ENCODE data around the gene GLOD5. TPM values are rescaled to one million over a fixed set of nuclear protein-coding genes. Genes with fewer than 3 reads are reported as not detected.
A peak's percentile ranks its signal among the peaks of the same experiment; 100 is the strongest.

GLOD5 gene
- total and polyA plus RNA-seq, 5 experiments from 2014 or later, result not detected

GRCh38 chrX:48787505-48788443 lies 26.2 kb downstream of the GLOD5 start:
- DNase-seq (no peak), ATAC-seq (no peak)
- peaks cover 0 to 2% (median 0%) of the 10 kb centered on the region in 9 donors for H3K9me3 Mint-ChIP-seq
- H3K27ac Mint-ChIP-seq, result peak overlapping the region in 4 of 10 donors; percentile 16 to 95 (median 50)
- peaks cover 13 to 24% (median 16%) of the 10 kb centered on the region in 4 donors for H3K4me1 Mint-ChIP-seq
- H3K4me3 Mint-ChIP-seq, result peak overlapping the region in 1 of 10 donors; percentile 64
- POLR2A ChIA-PET, result no interaction called here
- no peaks in the 10 kb centered on the region for H3K36me3 Mint-ChIP-seq
- no peaks in the 10 kb centered on the region for H3K27me3 Mint-ChIP-seq

- Mint-ChIP-seq H3K36me3 (no peaks in the 10 kb centered on the region), H3K4me3 (peak overlapping the region in 5 of 10 donors; percentile 36 to 75 (median 64)), H3K9me3 (peaks cover 0 to 2% (median 0%) of the 10 kb centered on the region in 9 donors), H3K4me1 (peaks cover 13 to 24% (median 16%) of the 10 kb centered on the region in 4 donors), H3K27me3 (no peaks in the 10 kb centered on the region), H3K27ac (peak overlapping the region in 9 of 10 donors; percentile 37 to 95 (median 72))
- POLR2A ChIA-PET, result no interaction called here
- ATAC-seq, result peak in 1 of 2 donors; percentile 83
- DNase-seq, result peak in 2 of 10 donors; percentile 18 to 19
These were observed 28.0 kb downstream of the GLOD5 start for GRCh38 chrX:48789366-48790220.

DNA sequence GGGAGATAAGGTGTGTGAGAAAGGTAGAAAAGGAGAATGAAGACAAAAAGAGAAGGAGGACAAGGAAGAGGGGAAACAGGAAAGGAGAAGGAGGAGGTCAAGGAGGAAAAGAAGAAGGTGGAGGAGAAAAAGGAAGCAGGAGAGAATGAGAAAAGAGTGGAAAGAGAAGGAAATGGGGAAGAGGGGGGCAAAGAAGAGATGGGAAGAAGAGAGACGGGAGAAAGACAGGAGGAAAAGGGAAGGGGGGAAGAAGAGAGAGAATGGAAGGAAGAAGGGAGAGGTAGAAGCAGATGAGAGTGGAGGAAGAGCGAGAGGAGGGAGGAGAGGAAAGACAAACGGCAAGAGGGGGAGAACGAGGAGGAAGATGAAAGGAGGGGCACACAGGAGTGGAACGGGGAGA lies 28.9 kb downstream of the GLOD5 start:
- Mint-ChIP-seq H3K4me3 (no peak overlapping the region), H3K9me3 (peaks cover 0 to 2% (median 0%) of the 10 kb centered on the region in 9 donors)

DNA sequence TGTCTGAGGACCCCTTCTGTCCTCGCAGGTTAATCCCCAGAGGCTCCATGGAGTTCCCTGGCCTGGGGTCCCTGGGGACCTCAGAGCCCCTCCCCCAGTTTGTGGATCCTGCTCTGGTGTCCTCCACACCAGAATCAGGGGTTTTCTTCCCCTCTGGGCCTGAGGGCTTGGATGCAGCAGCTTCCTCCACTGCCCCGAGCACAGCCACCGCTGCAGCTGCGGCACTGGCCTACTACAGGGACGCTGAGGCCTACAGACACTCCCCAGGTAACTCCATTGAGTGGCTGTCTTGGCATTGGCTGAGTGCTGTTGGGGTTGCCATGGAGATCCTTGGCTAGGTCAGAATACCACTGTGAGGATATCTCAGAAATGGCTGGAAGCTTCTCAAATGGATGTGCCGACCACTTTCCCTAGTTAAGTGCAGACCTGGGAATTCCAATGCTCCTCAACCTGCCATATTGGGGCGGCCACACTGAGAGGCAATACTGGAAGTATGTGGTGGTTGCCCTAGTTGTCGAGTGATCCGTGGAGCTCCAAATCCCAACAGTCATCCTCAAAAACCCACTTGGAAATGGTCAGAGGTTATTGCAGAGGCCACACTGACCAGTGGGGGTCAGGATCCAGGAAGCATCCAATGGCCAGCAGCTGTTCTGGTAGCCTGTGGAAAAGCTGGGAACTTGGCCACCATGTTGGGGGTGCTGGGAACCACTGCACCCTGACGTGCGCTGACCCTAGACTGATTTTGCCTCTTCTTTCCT lies 29.7 kb downstream of the GLOD5 start:
- Mint-ChIP-seq H3K9me3 (peaks cover 0 to 2% (median 0%) of the 10 kb centered on the region in 9 donors), H3K27me3 (no peaks in the 10 kb centered on the region), H3K4me1 (peaks cover 13 to 24% (median 14%) of the 10 kb centered on the region in 4 donors), H3K36me3 (no peaks in the 10 kb centered on the region), H3K27ac (peak overlapping the region in 1 of 10 donors; percentile 95), H3K4me3 (no peak overlapping the region)
- ATAC-seq, result no peak
- POLR2A ChIA-PET, result no interaction called here
- DNase-seq, result no peak

More for the DNA sequence above, 28.9 kb downstream of the GLOD5 start:
- POLR2A ChIA-PET, result no interaction called here
- DNase-seq (no peak), ATAC-seq (no peak)
- Mint-ChIP-seq H3K36me3 (no peaks in the 10 kb centered on the region), H3K4me1 (peaks cover 13 to 24% (median 14%) of the 10 kb centered on the region in 4 donors), H3K27me3 (no peaks in the 10 kb centered on the region), H3K27ac (peak overlapping the region in 1 of 10 donors; percentile 95)

GRCh38 chrX:48792219-48792618 lies 30.7 kb downstream of the GLOD5 start:
- POLR2A ChIA-PET, result no interaction called here
- H3K4me3 Mint-ChIP-seq, result no peak overlapping the region
- ATAC-seq (no peak), DNase-seq (no peak)
- no peaks in the 10 kb centered on the region for H3K27me3 Mint-ChIP-seq
- H3K4me1 Mint-ChIP-seq, result peaks cover 13 to 24% (median 14%) of the 10 kb centered on the region in 4 donors
- H3K27ac Mint-ChIP-seq, result no peak overlapping the region
- H3K36me3 Mint-ChIP-seq, result no peaks in the 10 kb centered on the region
- H3K9me3 Mint-ChIP-seq, result peaks cover 0 to 2% (median 0%) of the 10 kb centered on the region in 9 donors

DNA sequence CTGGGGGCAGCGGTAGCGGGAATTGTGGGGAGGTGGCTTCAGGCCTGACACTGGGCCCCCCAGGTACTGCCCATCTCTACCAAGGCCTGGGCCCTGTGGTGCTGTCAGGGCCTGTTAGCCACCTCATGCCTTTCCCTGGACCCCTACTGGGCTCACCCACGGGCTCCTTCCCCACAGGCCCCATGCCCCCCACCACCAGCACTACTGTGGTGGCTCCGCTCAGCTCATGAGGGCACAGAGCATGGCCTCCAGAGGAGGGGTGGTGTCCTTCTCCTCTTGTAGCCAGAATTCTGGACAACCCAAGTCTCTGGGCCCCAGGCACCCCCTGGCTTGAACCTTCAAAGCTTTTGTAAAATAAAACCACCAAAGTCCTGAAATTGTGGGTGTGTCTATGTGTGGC lies 32.4 kb downstream of the GLOD5 start:
- no peak for DNase-seq

GRCh38 chrX:48794340-48794910 lies 32.9 kb downstream of the GLOD5 start:
- no peak for DNase-seq
- H3K9me3 Mint-ChIP-seq, result no peaks in the 10 kb centered on the region
- no peak overlapping the region for H3K27ac Mint-ChIP-seq
- POLR2A ChIA-PET, result no interaction called here
- H3K4me3 Mint-ChIP-seq, result no peak overlapping the region
- no peak for ATAC-seq
- no peaks in the 10 kb centered on the region for H3K36me3 Mint-ChIP-seq
- peaks cover 6 to 10% (median 8%) of the 10 kb centered on the region in 4 donors for H3K4me1 Mint-ChIP-seq
- H3K27me3 Mint-ChIP-seq, result no peaks in the 10 kb centered on the region

More for the DNA sequence above, 32.4 kb downstream of the GLOD5 start:
- H3K27ac Mint-ChIP-seq, result no peak overlapping the region
- no peak overlapping the region for H3K4me3 Mint-ChIP-seq
- no peak for ATAC-seq
- H3K4me1 Mint-ChIP-seq, result peaks cover 8 to 14% (median 11%) of the 10 kb centered on the region in 4 donors
- peaks cover 0 to 2% (median 0%) of the 10 kb centered on the region in 9 donors for H3K9me3 Mint-ChIP-seq
- no peaks in the 10 kb centered on the region for H3K36me3 Mint-ChIP-seq
- POLR2A ChIA-PET, result no interaction called here
- H3K27me3 Mint-ChIP-seq, result no peaks in the 10 kb centered on the region

- Mint-ChIP-seq H3K9me3 (no peaks in the 10 kb centered on the region), H3K27me3 (no peaks in the 10 kb centered on the region), H3K36me3 (no peaks in the 10 kb centered on the region), H3K4me1 (peaks cover 0 to 4% (median 2%) of the 10 kb centered on the region in 4 donors), H3K4me3 (no peak overlapping the region), H3K27ac (no peak overlapping the region)
- DNase-seq (no peak), ATAC-seq (no peak)
- POLR2A ChIA-PET, result no interaction called here
These were observed 33.5 kb downstream of the GLOD5 start for GRCh38 chrX:48794911-48795515.

DNA sequence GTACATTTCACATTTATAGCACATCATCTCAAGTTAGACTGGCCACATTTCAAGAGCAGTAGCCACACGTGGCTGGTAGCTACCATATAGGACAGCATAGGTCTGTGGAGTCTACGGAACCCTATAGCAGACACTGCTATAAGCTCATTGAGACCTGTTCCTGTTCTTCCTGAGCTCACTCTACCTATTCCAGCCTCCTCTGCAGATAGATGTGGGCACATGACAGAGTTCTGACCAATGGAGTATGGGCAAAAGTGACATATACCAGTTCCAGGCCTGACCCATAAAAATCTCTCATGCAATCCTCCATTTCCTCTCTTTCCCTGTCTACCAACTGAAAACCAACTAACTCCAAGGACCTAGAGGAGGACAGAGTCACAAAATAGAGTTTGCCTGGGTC lies 36.8 kb downstream of the GLOD5 start:
- Mint-ChIP-seq H3K4me3 (no peak overlapping the region), H3K4me1 (peaks cover 6 to 20% (median 19%) of the 10 kb centered on the region in 4 donors), H3K9me3 (no peaks in the 10 kb centered on the region), H3K36me3 (peaks cover 0 to 2% (median 0%) of the 10 kb centered on the region in 3 donors), H3K27me3 (no peaks in the 10 kb centered on the region), H3K27ac (no peak overlapping the region)
- ATAC-seq (no peak), DNase-seq (no peak)
- POLR2A ChIA-PET, result interaction anchor here (0.6 kb wide), 1 partner anchor 280 kb away, joined by 3 read pairs; no protein-coding TSS in a partner anchor

- Mint-ChIP-seq H3K4me3 (peak overlapping the region; percentile 94 to 98 (median 96)), H3K4me1 (peaks cover 9 to 21% (median 19%) of the 10 kb centered on the region in 4 donors), H3K9me3 (no peaks in the 10 kb centered on the region), H3K27ac (peak overlapping the region; percentile 95 to 99 (median 98)), H3K27me3 (no peaks in the 10 kb centered on the region), H3K36me3 (peaks cover 0 to 13% (median 3%) of the 10 kb centered on the region in 3 donors)
- POLR2A ChIA-PET, result interaction anchor here (0.5 to 2.4 kb wide), 15 partner anchors 16 to 261 kb away, joined by 3 to 32 read pairs (median 4); partner anchors contain the start of genes OTUD5, RBM3, SUV39H1 and TBC1D25
- ATAC-seq (no peak), DNase-seq (peak in 1 of 10 donors; percentile 2)
These were observed 39.2 kb downstream of the GLOD5 start for GRCh38 chrX:48800574-48801279.

All from naive thymus-derived CD8-positive, alpha-beta T cell (primary cell).